Glomerular visceral epithelial cell (primary cell): ENCODE data around the gene BCAP31.
A peak's percentile ranks its signal among the peaks of the same experiment; 100 is the strongest.
"Not testable (repeated sequence)": the region's sequence is repeated elsewhere in the genome, so short reads cannot be mapped to it uniquely, and the experiment has no call there.

ENCODE experiments used
- DNase-seq: peaks from one replicate; pipeline ENCODE4 v3.0.0-alpha.2; 2016; ENCODE audit errors: extremely low spot score

The BCAP31 gene

GRCh38 chrX:153709726-153710674, 14.2 kb downstream of the BCAP31 start:
- DNase-seq: no peak

DNA sequence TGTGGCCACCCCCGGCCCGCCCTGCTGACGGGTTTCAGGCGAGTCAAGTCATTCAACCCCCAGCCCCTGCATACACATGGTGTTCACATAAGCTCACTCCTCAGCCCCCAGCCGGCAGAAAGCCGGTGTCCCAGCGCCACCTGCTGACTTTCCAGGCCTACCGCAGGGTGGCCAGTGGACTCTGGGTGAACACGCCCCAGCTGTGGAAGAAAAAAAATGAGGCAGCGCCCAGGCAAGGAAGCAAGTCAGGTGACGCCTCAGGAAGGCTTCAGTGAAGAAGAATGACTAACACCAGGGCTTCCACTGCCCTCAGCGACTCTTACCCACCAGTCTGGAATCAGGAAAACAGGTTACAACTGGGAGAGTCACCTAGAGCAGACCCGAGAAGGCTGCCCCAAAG, 15.8 kb downstream of the BCAP31 start:
- peak; percentile 86 for DNase-seq

GRCh38 chrX:153707406-153707805, 16.8 kb downstream of the BCAP31 start:
- DNase-seq: no peak

- DNase-seq: no peak
These were observed 17.4 kb downstream of the BCAP31 start for GRCh38 chrX:153706799-153707198.

DNA sequence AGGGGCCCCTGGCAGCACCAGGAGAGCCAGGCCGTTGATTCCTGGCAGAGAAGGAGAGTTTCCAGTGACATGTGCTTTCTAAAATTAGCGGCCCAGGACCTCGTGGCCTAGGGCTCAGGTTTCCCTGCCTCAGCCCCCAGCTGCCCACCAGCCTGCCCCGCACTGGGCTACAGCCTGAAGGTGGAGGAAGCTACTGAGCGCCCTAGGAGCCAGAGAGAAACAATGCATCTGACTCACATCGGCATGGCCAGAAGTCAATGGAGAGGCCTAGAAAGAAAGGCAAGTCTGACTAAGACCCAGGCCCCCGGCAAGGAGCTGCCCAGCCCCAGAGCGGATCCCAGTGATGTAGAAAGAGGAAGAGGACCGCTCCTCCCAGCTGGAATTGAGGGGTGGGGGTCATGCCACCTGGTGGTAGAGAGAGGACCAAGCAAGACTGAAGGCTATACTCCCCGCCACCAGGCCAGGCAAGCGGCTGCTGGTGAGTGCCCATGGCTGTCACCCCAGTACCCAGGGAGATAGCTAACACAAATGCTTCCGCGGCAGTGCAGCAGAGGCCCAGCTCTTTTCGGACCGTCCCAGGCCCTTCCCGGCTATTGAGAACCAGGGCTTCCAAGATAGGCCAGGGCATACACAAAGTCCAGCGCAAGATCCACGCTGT, 18.7 kb downstream of the BCAP31 start:
- not testable (repeated sequence) for DNase-seq

- not testable (repeated sequence) for DNase-seq
These were observed 19.4 kb downstream of the BCAP31 start for GRCh38 chrX:153704631-153705402.

- DNase-seq: no peak
These were observed 20.1 kb downstream of the BCAP31 start for GRCh38 chrX:153704021-153704526.

DNA sequence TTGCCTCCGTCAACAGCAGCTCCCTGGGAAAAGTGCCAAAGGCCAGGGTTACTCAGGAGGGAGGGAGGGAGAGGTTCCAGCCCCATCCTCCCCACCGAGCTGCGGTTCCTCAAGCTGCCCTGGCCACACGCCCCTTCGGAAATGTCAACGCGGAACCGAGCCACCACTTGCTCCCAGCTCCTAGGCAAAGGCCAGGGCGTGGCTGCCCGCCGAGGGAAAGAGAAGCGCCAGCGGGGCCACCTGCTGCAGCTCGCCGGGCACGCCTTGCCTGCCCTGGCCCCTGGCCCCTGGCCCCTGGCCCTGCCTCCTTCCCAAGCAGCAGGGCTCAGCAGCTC, 21.2 kb downstream of the BCAP31 start:
- peak; percentile 46 for DNase-seq

- DNase-seq: no peak
These were observed 21.7 kb downstream of the BCAP31 start for GRCh38 chrX:153702336-153703035.

GRCh38 chrX:153701706-153702105, 22.5 kb downstream of the BCAP31 start:
- DNase-seq: no peak

- no peak for DNase-seq
These were observed 23.2 kb downstream of the BCAP31 start for GRCh38 chrX:153700967-153701366.

DNA sequence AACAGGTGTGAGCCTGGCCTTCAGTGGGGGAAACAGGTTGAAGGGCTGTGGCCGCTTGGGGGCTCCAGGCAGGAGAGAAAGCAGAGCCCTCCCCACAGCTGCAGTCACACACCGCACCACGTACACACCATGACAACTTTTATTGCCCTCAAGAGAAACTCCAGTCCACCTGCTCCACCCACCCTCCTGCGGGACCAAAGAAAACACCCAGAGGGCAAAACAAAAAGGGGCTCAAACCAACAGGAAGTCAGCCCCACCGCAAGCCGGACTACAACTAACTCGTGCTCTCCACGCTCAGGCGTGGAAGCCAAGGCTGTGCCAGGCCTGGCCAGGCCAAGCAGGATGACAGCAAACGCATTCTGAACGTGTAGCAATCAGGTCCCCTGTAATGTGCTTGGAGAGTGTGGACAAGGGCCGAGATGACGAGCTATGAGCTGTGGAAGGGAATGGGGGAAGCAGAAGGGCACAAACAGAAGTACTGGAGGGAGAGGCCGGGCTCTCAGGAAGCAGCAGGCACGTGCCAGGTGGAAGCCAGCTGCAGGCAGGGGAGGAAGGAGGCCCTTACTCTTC, 23.7 kb downstream of the BCAP31 start:
- no peak for DNase-seq

- not testable (repeated sequence) for DNase-seq
These were observed 24.3 kb downstream of the BCAP31 start for GRCh38 chrX:153699784-153700371.

- not testable (repeated sequence) for DNase-seq
These were observed 24.9 kb downstream of the BCAP31 start for GRCh38 chrX:153699210-153699783.

DNA sequence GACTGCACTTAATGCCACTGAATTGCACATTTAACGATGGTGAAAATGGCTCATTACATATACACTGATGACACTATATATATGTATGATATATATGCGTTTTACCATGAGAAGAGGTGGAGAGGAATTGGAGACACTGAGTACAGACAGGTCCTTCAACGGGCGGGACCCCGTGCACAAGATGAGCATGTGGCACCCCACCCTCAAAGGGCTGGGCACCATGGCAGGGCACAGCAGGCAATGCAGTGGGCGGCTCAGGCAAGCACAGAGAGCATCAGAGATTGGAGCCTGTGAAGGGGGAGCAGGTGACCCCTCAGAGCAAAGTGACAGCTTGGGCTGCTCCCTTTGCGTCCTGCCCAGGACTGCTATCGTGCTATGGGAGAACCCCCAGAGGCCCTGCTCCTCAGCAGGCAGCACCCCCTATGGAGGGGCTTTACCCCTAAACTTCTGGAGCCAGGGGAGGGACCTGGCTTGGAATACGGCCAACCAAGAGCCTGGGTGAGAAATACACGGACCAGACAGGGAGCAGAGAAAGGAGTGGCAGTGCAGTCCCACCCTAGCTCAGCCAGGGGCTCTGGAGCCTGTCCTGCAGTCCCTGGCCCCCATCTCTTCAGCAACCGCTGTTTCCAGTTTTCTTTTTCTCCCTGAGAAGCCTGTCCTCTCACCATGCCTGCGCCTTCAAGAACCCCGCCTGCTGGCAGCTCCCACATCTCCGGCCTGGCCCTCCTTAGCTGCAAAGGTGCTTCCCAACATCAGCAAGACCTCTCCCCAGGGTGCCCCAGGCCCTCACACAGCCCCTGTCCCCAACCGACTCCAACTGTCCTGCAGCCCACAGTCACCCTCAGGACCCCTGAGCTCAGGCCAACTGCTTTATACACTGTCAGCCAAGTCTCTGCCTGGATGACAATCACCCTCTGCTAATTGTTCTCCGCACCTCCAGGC, 26.0 kb downstream of the BCAP31 start:
- no peak for DNase-seq

DNA sequence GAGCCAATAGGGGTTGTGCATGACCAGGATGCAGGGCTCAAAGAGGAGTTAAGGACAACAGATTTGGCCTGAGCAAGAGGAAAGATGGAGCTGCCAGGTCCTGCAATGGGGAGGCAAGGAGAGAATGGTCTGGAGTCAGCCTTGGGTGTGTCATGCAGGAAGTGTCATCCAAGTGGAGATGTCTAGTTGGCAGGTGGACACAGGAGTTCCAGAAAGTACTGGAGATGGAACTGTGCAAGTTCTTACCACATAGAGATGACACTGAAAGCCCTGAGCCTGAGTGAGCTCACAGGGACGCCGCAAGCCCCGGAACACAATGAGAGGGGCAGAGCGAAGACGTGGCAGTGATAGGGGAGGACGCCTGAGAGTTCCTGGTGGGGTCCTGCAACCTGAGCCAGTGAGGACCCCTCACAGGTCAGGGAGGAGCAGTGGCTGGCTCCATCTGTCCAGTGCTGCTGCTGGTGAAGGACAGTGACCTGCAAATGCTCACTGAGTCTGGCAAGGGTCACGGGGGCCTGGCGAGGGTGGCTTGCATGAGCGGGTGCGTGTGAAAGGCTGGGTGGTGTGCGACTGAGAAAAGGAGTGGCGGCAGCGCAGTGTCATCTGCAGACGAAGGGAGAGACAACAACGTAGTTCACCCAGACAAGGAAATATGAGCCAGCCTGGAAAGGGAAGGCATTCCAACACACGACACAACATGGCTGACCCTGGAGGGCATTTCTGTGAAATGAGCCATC, 27.0 kb downstream of the BCAP31 start:
- not testable (repeated sequence) for DNase-seq

DNA sequence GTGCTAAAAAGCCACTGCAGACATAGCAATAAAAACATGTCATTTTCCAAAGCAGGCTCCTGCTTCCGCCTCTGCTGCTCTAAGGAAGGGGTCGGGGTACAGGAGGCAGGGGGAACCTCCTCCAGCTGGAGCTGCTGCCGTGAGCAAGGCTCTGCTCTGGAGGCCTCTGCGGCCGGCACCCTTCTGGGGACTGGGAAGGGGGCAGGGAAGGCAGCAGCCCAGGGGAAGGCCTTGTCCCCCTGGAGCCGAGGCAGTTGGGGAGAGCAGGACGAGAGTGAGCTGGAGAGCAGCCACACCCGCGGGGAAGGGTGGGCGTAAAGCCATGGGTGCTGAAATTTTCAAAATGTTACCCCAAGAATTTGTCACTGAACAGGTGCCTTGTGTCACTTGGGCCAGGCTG, 27.6 kb downstream of the BCAP31 start:
- not testable (repeated sequence) for DNase-seq

- no peak for DNase-seq
These were observed 28.1 kb downstream of the BCAP31 start for GRCh38 chrX:153696100-153696499.
